Erythroblast (primary cell): ENCODE measurements around the gene HTRA3.

Experiments used
- GATA1 ChIP-seq: IDR thresholded peaks from 2 replicates; pipeline ENCODE4 v1.6.1; 2011; ENCODE audit warnings: low read depth, mild to moderate bottlenecking, control low read depth, low read length, moderate library complexity
- POLR2A ChIP-seq: IDR thresholded peaks from 2 replicates; pipeline ENCODE4 v1.6.1; 2011; ENCODE audit warnings: mild to moderate bottlenecking, low read length

GRCh38 chr4:8293131-8293975, 23.8 kb downstream of the HTRA3 start:
- TF ChIP-seq POLR2A (no peak), GATA1 (no peak)
